HG03280 (cell line): ENCODE results near the gene POMGNT2.
"Not testable (repeated sequence)": the region's sequence is repeated elsewhere in the genome, so short reads cannot be mapped to it uniquely, and the experiment has no call there.

Experiments used
- ATAC-seq: cut with Tn5 transposase; IDR thresholded peaks from one replicate; pipeline ENCODE4 v1.9.1; 2021; ENCODE audit warnings: mild to moderate bottlenecking, moderate library complexity; ENCODE audit not compliant: unreplicated experiment

POMGNT2 gene

DNA sequence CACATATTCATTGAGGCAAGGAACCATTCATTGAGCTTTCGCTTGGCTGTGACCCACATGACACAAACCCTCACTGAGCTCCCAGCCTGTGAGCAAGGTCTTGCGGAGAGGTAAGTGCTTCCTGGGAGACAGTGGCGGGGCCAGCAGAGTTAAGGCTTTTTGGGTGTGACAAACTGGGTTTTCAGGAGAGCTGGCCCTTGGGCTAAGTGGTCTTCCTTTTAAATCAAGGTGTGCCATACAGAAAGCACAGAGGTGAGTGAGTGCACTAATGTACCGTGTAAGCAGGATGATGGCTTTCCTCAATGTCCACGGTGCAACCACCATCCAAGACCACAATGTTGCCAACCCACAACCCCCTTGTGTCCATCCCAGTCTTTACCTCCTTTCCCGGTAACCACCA lies 28.6 kb downstream of the POMGNT2 start:
- ATAC-seq = no peak

DNA sequence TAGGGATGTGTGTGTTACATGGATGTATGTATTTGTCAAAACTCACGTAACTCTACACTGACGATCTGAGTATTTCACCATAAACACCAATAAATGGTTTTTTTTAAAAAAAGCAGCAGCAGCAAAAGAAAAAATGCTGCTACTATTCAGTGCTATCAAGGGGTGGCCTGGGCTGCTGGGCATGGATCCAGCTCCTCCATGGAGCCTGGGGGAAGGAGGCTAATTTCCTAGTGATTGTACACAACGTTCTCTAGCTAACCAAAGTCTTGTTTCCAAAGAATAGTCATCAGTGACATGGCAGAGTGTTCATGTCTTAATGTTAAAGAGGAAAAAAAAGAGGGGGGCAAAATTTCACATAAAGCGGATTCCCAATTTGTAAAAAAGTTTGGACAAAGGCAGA lies 29.0 kb downstream of the POMGNT2 start:
- no peak for ATAC-seq

DNA sequence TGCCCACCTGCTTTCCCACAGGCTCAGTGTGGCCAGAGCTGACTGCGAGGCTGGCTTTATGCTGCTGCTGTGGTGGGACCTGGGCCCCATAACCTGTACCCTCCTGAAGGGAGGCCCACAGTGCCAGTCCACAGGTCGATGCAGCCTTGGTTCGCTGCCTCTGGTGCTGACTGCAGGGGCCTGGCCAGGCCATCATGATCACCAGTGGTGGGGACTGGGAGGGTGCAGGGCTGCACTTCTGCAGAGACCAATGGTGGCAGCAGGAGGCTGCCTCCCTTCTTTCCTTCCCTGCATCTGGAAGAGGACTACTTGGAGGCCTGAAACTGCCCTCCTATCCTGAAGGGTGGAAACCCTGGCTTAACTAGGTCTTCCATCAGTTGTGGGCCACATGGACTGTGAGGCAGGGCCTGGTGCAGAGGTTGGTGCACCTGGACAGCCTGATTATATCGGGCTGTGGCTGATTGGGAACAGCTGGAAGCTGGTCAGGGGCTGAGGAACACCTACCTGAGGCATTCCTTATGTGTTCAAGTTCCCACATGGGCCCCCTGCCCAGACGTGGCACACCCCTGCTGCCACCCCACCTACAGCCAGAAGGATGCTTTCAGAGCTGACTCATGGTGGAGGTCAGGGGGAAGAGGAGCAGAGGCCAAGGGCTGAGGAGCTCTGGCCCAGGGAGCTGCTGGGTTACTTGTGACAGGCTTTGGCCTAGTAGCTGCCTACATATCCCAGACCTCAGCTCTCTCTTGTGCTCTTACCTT lies 29.8 kb downstream of the POMGNT2 start:
- ATAC-seq = no peak

DNA sequence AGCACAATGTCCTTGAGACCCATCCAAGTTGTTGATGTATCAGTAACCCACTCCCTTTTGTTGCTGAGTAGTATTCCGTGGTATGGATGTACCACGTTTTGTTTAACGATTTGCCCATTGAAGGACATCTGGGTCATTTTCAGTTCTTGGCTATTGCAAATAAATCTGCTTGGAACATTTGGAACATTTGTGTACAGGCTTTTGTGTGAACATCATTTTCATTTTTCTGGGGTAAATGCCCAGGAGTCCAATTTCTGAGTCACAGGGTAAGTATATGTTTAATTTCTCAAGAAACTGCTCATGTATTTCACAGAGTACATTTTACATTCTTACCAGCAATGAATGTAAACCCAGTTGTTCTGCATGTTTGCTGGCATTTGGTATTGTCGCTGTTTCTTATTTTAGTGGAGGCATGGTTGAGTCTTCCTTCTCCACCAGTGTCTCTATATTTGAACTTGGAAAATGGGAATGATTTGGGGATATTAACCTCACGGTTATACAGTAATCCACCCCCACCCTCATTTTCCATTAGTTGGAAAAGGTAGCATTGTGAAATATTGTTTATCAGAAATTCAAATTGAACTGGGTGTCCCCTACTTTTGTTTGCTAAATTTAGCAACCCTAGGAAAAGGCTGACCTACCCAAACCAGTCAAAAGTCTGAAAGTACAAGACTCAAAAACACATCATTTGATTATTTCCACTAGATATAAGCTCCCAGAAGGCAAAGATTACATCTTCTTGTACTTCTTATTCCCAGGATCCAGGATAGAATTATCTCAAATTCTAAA lies 30.8 kb downstream of the POMGNT2 start:
- no peak for ATAC-seq

- ATAC-seq = no peak
Observed at GRCh38 chr3:43074482-43074881, 31.4 kb downstream of the POMGNT2 start.

DNA sequence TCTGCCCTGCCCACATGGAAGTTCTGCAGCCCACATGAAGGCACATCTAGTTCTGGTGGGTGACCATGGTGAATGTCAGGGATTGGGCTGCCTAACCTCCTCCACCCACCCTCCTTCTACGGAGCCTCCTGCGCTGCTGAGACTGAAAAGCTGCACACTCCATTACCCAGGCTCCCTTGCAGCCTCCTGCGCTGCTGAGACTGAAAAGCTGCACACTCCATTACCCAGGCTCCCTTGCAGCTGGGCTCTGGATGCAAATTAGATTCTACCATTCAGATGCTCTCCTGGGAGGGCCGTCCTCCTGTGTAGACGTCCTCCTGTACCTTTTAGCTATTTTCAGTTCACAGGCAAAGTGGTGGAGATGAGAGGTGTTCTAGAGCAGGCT lies 32.1 kb downstream of the POMGNT2 start:
- ATAC-seq = no peak

DNA sequence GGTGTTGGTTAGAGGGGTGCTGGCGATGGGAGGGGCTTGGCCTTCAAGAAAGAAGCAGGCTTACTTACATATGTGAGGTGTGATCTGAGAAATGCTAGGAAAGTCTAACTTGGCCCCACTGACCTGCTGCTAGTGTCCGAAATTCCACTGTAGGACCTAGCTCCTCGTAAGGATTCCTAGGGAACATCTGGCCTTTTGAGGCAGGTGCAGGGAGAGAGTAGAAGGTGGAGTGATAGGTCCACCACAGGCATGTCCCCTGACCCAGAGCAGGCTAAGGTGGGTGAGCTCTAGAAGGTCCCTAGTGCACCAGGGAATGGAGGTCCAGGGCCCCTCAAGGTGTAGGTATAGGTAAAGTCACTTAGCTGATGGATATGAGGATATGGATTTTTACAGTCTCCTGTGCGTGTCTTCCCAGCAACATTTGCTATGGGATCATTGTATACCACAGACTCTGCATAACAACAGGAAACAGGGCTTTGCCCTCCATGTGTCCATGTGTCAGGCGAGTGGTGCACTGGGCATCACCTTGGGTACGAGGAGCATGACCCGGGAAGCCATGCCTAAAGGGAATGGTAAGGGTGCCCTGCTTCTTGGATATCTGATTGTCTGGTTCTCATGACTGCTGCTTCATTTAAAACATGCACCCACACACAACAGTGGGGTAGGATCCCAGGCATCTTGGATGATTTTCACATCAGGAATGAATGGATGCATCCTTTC lies 32.6 kb downstream of the POMGNT2 start:
- no peak for ATAC-seq

GRCh38 chr3:43072361-43072760 lies 33.5 kb downstream of the POMGNT2 start:
- ATAC-seq = no peak

GRCh38 chr3:43071313-43071893 lies 34.5 kb downstream of the POMGNT2 start:
- ATAC-seq = no peak

- ATAC-seq = not testable (repeated sequence)
Observed at GRCh38 chr3:43070670-43071069, 35.2 kb downstream of the POMGNT2 start.

- no peak for ATAC-seq
Observed at GRCh38 chr3:43063114-43063513, 42.8 kb downstream of the POMGNT2 start.

- ATAC-seq = no peak
Observed at GRCh38 chr3:43062564-43063040, 43.3 kb downstream of the POMGNT2 start.

DNA sequence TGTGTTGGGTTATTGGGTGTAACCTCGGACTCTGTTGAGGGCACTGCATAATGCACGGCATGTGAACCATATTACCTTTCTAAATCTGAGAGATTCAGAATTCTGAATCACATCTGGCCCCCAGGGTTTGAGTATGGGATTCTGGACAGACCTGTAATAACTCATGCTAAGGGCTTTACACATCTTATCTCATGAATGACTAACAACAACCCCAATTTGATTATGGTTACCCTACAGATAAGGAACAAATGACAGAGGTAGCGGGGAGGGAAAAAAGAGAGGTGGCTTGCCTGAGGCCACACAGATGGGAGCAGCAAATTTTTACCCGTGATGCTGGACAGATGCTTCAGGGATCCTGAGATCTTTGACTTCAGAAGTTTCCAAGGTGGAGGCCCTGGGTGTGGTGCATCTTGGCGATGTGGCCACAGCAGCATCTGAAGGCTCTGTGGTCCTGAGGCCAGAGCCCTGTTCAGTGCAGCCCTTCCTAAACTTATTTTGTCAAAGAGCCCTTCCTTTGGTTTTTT lies 43.8 kb downstream of the POMGNT2 start:
- ATAC-seq = no peak

GRCh38 chr3:43061101-43061895 lies 44.6 kb downstream of the POMGNT2 start:
- no peak for ATAC-seq

- no peak for ATAC-seq
Observed at GRCh38 chr3:43059456-43059855, 46.4 kb downstream of the POMGNT2 start.

DNA sequence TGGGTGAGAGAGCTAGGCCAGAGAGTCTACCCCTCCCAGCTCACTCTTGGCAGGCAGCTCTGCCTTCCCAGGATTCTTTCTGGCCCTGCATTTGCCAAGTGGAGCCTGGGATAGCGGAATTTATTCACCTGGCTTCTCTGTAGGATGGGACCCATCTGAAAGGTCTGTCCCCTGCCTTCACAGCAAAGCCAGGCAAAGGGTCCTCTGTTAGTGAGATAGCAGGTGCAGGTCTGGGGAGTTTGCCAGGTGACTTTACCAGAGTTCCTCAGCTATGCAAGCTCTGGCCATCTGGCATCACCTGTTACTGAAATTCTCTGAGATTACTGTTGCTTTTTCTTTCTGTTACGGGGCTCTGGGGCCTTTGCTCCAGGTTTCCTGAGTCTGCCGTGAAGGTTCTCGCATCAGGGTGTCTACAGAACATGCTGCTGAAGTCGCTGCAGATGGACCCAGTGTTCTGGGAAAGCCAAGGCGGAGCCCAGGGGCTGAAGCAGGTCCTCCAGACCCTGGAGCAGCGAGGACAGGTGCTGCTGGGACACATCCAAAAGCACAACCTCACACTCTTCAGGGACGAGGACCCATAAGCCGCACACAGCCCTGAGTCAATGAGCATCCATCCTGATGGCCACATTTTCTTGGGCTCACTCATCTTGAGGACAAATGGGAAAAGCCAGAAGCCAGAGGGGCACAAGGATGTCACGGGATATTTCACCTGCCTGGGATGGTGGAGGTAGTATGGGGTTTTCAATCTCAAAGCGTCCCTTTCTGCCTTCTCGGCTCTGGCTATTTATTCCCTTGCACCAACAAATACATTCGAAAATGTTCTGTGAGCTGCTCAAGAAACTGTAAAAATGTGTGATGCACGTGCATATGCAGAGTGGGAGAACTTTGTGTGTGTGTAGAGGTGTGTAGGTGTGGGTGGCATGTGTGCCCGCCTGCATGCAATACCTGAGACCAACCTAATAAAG lies 49.8 kb downstream of the POMGNT2 start:
- no peak for ATAC-seq

DNA sequence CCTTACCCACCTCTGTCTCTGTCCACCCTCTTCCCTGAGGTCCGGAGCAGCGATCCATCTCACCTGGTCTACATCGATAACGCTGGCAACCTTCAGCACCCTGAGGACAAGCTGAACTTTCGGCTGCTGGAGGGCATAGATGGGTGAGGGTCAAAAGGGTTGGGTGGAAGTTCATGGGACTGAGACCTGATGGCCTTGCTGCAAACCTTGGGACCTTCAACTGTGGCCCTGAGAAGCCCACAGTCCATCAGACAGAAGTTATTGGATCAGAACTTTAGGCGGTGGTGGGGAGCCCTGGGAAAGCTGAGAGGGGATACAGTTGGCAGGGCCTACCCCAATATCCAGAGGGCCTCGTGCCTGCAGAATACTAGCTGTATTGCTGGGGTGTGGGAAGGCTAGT lies 50.5 kb downstream of the POMGNT2 start:
- no peak for ATAC-seq

GRCh38 chr3:43054754-43055153 lies 51.1 kb downstream of the POMGNT2 start:
- ATAC-seq = no peak

DNA sequence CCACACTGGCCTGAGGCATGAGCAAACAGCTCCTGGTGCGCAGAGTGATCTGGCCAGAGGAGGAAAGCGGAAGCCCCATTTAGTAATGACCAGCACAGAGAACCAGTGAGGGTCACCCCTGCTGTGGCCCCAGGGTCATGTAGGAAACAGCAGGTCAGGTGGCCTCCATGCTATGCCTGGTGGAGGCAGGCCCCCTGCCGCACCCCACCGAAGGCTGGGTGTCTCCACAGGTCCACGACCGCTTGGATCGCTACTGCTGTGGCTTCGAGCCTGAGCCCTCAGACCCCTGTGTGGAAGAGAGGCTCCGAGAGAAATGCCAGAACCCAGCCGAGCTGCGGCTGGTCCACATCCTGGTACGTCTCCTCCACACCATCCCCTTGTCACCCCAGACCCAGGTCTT lies 52.6 kb downstream of the POMGNT2 start:
- no peak for ATAC-seq
